PC-9 (cell line): ENCODE measurements around the gene RNF126. TPM values are rescaled to one million over a fixed set of nuclear protein-coding genes. Genes with fewer than 3 reads are reported as not detected.

Source experiments
- BruUV-seq: library from RNA; stranded (reverse); fragments of 400-500 nt; replicated peaks from 2 replicates; lab custom pipeline; 2021; lab: Mats Ljungman, UMichigan
- CTCF ChIA-PET: fragments of 300-600 bp; sonication (Branson Sonifier 250); formaldehyde crosslinking; loops from one replicate; lab custom pipeline; 2022; ENCODE audit warnings: antibody characterized with exemption; lab: Charles Lee
- POLR2A ChIA-PET: fragments of 300-600 bp; sonication (Branson Sonifier 250); formaldehyde crosslinking; loops from one replicate; lab custom pipeline; 2022; ENCODE audit warnings: antibody characterized with exemption; ENCODE audit not compliant: unreplicated experiment; lab: Charles Lee
- DNase-seq, 2 experiments: peaks; one replicate each; pipeline versions ENCODE4 v3.0.0 to v3.0.0-alpha.2; 2015 to 2022; ENCODE audit warnings: mixed read lengths in 1 of 2
- H2AFZ ChIP-seq: fragments of 200-600 bp; sonication (generic); 2 replicates; pipeline ENCODE4 v1.8.1; 2017; ENCODE audit warnings: antibody characterized with exemption
- H3F3A ChIP-seq: fragments of 200-600 bp; sonication (generic); 2 replicates; pipeline ENCODE4 v1.8.1; 2017; ENCODE audit warnings: antibody characterized with exemption, mild to moderate bottlenecking, low read depth; ENCODE audit not compliant: insufficient read depth
- H3K27ac ChIP-seq: fragments of 200-600 bp; sonication (generic); 2 replicates; pipeline ENCODE4 v1.6.1; 2016; ENCODE audit warnings: mixed run types
- H3K27me3 ChIP-seq: fragments of 200-600 bp; sonication (generic); 2 replicates; pipeline ENCODE4 v1.6.1; 2016; ENCODE audit warnings: low read depth, mixed run types; ENCODE audit not compliant: insufficient read depth
- H3K36me3 ChIP-seq: fragments of 200-600 bp; sonication (generic); 2 replicates; pipeline ENCODE4 v1.6.1; 2016; ENCODE audit warnings: low read depth, mixed run types
- H3K4me1 ChIP-seq: fragments of 200-600 bp; sonication (generic); replicated peaks from 2 replicates; pipeline ENCODE4 v1.6.1; 2016; ENCODE audit warnings: mixed run types; ENCODE audit not compliant: insufficient read depth
- H3K4me2 ChIP-seq: fragments of 200-600 bp; sonication (generic); 2 replicates; pipeline ENCODE4 v1.6.1; 2017; ENCODE audit warnings: mixed run types
- H3K4me3 ChIP-seq: fragments of 200-600 bp; sonication (generic); 2 replicates; pipeline ENCODE4 v1.6.1; 2016; ENCODE audit warnings: mixed run types
- H3K79me2 ChIP-seq: fragments of 200-600 bp; sonication (generic); 2 replicates; pipeline ENCODE4 v1.6.1; 2017; ENCODE audit warnings: low read depth, mixed run types
- H3K9me2 ChIP-seq: fragments of 200-600 bp; sonication (generic); 2 replicates; pipeline ENCODE4 v1.8.1; 2017; ENCODE audit warnings: mild to moderate bottlenecking; ENCODE audit not compliant: insufficient read depth
- H3K9me3 ChIP-seq: fragments of 200-600 bp; sonication (generic); 2 replicates; pipeline ENCODE4 v1.8.1; 2016; ENCODE audit warnings: low read depth; ENCODE audit not compliant: insufficient read depth
- H4K20me1 ChIP-seq: fragments of 200-600 bp; sonication (generic); 2 replicates; pipeline ENCODE4 v1.8.1; 2017; ENCODE audit not compliant: insufficient read depth
- CTCF ChIP-seq: fragments of 200-600 bp; sonication (generic); conservative IDR thresholded peaks from 2 replicates; pipeline ENCODE4 v1.6.1; 2017; ENCODE audit warnings: mixed run types, antibody characterized with exemption, mild to moderate bottlenecking, moderate library complexity
- EZH2 ChIP-seq: fragments of 200-600 bp; sonication (generic); IDR thresholded peaks from 2 replicates; pipeline ENCODE4 v1.8.0; 2017; ENCODE audit warnings: antibody characterized with exemption, low read depth
- intact Hi-C: fragments of 100-400 bp; cut with micrococcal nuclease; formaldehyde crosslinking; loops from one replicate; pipeline ENCODE4 v1.10.0; 2022; ENCODE audit not compliant: unreplicated experiment
- total RNA-seq: library from RNA; stranded (reverse); gene quantifications from 2 replicates; pipeline ENCODE4 v1.2.3, GENCODE V29; 2021

RNF126 gene
- total RNA-seq, 1 experiment from 2014 or later = 54.4 TPM

GRCh38 chr19:640161-640558 lies 22.9 kb downstream of the RNF126 start:
- BruUV-seq = no TSS peak
- TF ChIP-seq EZH2 = no peak
- no peak for TF ChIP-seq CTCF
- Histone ChIP-seq H3K27ac (no peak overlapping the region), H3K79me2 (no peaks in the 10 kb centered on the region), H3F3A (no peaks in the 10 kb centered on the region; the same call in 1 of the 2 replicates), H3K4me3 (peak overlapping the region; percentile 42; the same call in 1 of the 2 replicates), H4K20me1 (no peaks in the 10 kb centered on the region), H3K9me3 (no peaks in the 10 kb centered on the region), H2AFZ (no peak overlapping the region), H3K36me3 (no peaks in the 10 kb centered on the region), H3K9me2 (no peaks in the 10 kb centered on the region), H3K27me3 (no peaks in the 10 kb centered on the region), H3K4me1 (peaks cover 10% of the 10 kb centered on the region), H3K4me2 (peak overlapping the region; percentile 68)
- intact Hi-C loops = no loop called here
- CTCF ChIA-PET = no interaction called here
- no peak for DNase-seq
- POLR2A ChIA-PET = no interaction called here

- peak within 1 kb of the TSS; percentile 88 for H3K4me2 ChIP-seq
- CTCF ChIA-PET = no interaction called here
- no peak within 1 kb of the TSS for H3K27ac ChIP-seq
- POLR2A ChIA-PET = no interaction called here
- H3K27me3 ChIP-seq = no peaks in the 10 kb centered on the region
- peaks cover 12% of the 10 kb centered on the region for H3K4me1 ChIP-seq
- intact Hi-C loops = no loop called here
- peak; percentile 72 to 92 for DNase-seq
- peak within 1 kb of the TSS; percentile 61 for H3K4me3 ChIP-seq
- TF ChIP-seq CTCF (no peak), EZH2 (no peak)
- H3K79me2 ChIP-seq = no peaks in the 10 kb centered on the region
- H3K9me2 ChIP-seq = no peaks in the 10 kb centered on the region
- peak within 1 kb of the TSS; percentile 82 for H2AFZ ChIP-seq
- H3K9me3 ChIP-seq = no peaks in the 10 kb centered on the region
- H4K20me1 ChIP-seq = no peaks in the 10 kb centered on the region
- H3F3A ChIP-seq = no peaks in the 10 kb centered on the region; the same call in 1 of the 2 replicates
- H3K36me3 ChIP-seq = no peaks in the 10 kb centered on the region
- no TSS peak for BruUV-seq
Observed at GRCh38 chr19:639253-640160, 23.5 kb downstream of the RNF126 start, which contains the start of gene FGF22. TSS of gene FGF22 (plus strand) at chr19:639879. CDS start at chr19:639926, 47 bp downstream.

- Histone ChIP-seq H3K27ac (no peak overlapping the region), H3K4me2 (peak overlapping the region; percentile 88), H3K36me3 (no peaks in the 10 kb centered on the region), H3F3A (no peaks in the 10 kb centered on the region; the same call in 1 of the 2 replicates), H3K9me2 (no peaks in the 10 kb centered on the region), H2AFZ (no peak overlapping the region), H3K27me3 (no peaks in the 10 kb centered on the region), H3K9me3 (no peaks in the 10 kb centered on the region), H4K20me1 (no peaks in the 10 kb centered on the region), H3K4me1 (peaks cover 18% of the 10 kb centered on the region), H3K79me2 (0 out of 2 replicates have a peak, but pooled peaks cover 6% of the 10 kb centered on the region), H3K4me3 (peak overlapping the region; percentile 61; the same call in 1 of the 2 replicates)
- DNase-seq = no peak
- ChIA-PET CTCF (no interaction called here), POLR2A (no interaction called here)
- TF ChIP-seq CTCF = no peak
- TF ChIP-seq EZH2 = no peak
- intact Hi-C loops = no loop called here
- BruUV-seq = no TSS peak
Observed at GRCh38 chr19:638906-639252, 24.1 kb downstream of the RNF126 start.
